SU-DHL-6 (cell line): ENCODE data around the gene INTS7.

Experiments used
- H2AFZ ChIP-seq: fragments of 200-600 bp; sonication (generic); 2 replicates; pipeline ENCODE4 v1.6.1; 2014; ENCODE audit warnings: low read depth, mild to moderate bottlenecking, moderate library complexity, mixed read lengths, antibody characterized with exemption, low read length; ENCODE audit not compliant: severe bottlenecking
- H3F3A ChIP-seq: fragments of 200-600 bp; shearing (Covaris generic); 2 replicates; pipeline ENCODE4 v1.6.0; 2016; ENCODE audit warnings: antibody characterized with exemption, mild to moderate bottlenecking; ENCODE audit not compliant: insufficient read depth
- H3K27ac ChIP-seq: fragments of 200-600 bp; sonication (generic); 2 replicates; pipeline ENCODE4 v1.5.1; 2016; ENCODE audit warnings: low read depth, mild to moderate bottlenecking, low read length, moderate library complexity, mixed read lengths
- H3K27me3 ChIP-seq: fragments of 200-600 bp; sonication (generic), shearing (Covaris generic); 2 replicates; pipeline ENCODE4 v1.6.0; 2014; ENCODE audit warnings: mild to moderate bottlenecking, low read length
- H3K36me3 ChIP-seq: fragments of 200-600 bp; sonication (generic); 2 replicates; pipeline ENCODE4 v1.6.1; 2014; ENCODE audit warnings: mild to moderate bottlenecking, low read length, mixed read lengths
- H3K4me2 ChIP-seq: fragments of 300-600, 200-600 bp; shearing (Covaris generic), sonication (generic); 2 replicates; pipeline ENCODE4 v1.6.0; 2014; ENCODE audit warnings: low read length, low read depth, mild to moderate bottlenecking; ENCODE audit not compliant: poor library complexity, severe bottlenecking
- H3K4me3 ChIP-seq: fragments of 200-600 bp; sonication (generic); 2 replicates; pipeline ENCODE4 v1.5.1; 2014; ENCODE audit warnings: antibody characterized with exemption, low read length, mild to moderate bottlenecking, mixed read lengths; ENCODE audit not compliant: insufficient read depth, poor library complexity, severe bottlenecking
- H3K79me2 ChIP-seq: fragments of 200-600 bp; sonication (generic); 2 replicates; pipeline ENCODE4 v1.6.1; 2014; ENCODE audit warnings: mild to moderate bottlenecking, low read length, moderate library complexity; ENCODE audit not compliant: insufficient read depth
- H3K9ac ChIP-seq: fragments of 200-600 bp; sonication (generic); 2 replicates; pipeline ENCODE4 v1.7.0; 2014; ENCODE audit warnings: mild to moderate bottlenecking, low read length
- H3K9me2 ChIP-seq: fragments of 200-600 bp; sonication (generic); replicated peaks from 2 replicates; pipeline ENCODE4 v1.6.1; 2014; ENCODE audit warnings: low read length; ENCODE audit not compliant: insufficient read depth
- H3K9me3 ChIP-seq: fragments of 200-600 bp; sonication (generic); 2 replicates; pipeline ENCODE4 v1.6.1; 2014; ENCODE audit warnings: low read length, mixed read lengths; ENCODE audit not compliant: insufficient read depth
- H4K20me1 ChIP-seq: fragments of 200-600 bp; sonication (generic); 2 replicates; pipeline ENCODE4 v1.6.1; 2014; ENCODE audit warnings: low read depth, mild to moderate bottlenecking, antibody characterized with exemption, low read length, moderate library complexity, mixed read lengths
- EZH2phosphoT487 ChIP-seq: fragments of 200-600 bp; sonication (generic), shearing (Covaris generic); conservative IDR thresholded peaks from 2 replicates; pipeline ENCODE4 v1.6.1; 2018; ENCODE audit warnings: mild to moderate bottlenecking, antibody characterized with exemption, low read length, moderate library complexity, mixed read lengths
- TF ChIP-seq, protein P1 (sequence below): fragments of 200-600 bp; sonication (generic); IDR thresholded peaks from one replicate; pipeline ENCODE4 v1.5.1; 2017; ENCODE audit warnings: antibody characterized with exemption, mild to moderate bottlenecking, low read length, moderate library complexity; ENCODE audit not compliant: insufficient read depth, poor library complexity, severe bottlenecking

The INTS7 gene

DNA sequence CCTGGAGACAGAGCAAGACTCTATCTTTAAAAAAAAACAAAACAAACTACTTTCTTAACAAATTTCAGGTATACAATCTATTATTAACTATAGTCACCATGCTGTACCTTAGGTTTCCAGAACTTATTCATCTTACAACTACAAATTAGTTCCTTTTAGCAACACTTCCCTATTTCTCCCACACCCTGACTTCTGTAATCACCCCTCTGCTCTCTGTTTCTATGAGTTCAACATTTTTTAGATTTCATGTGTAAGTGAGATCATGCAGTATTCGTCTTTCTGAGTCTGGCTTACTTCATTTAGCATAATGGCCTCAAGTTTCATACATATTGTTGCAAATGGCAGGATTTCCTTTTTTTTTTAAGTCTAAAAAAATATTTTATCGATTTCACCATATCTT is 126.9 kb downstream of the INTS7 start:
- no peak overlapping the region for H3K9ac ChIP-seq
- no peaks in the 10 kb centered on the region for H3F3A ChIP-seq
- H3K9me2 ChIP-seq = no peaks in the 10 kb centered on the region
- no peak overlapping the region for H3K27ac ChIP-seq
- no peaks in the 10 kb centered on the region for H3K79me2 ChIP-seq
- H4K20me1 ChIP-seq = no peaks in the 10 kb centered on the region
- no peaks in the 10 kb centered on the region for H3K36me3 ChIP-seq
- H3K9me3 ChIP-seq = no peaks in the 10 kb centered on the region
- no peak overlapping the region for H3K4me3 ChIP-seq
- H2AFZ ChIP-seq = no peak overlapping the region
- H3K27me3 ChIP-seq = no peaks in the 10 kb centered on the region; the same call in 1 of the 2 replicates
- no peak for TF ChIP-seq EZH2phosphoT487
- TF ChIP-seq, protein P1, sequence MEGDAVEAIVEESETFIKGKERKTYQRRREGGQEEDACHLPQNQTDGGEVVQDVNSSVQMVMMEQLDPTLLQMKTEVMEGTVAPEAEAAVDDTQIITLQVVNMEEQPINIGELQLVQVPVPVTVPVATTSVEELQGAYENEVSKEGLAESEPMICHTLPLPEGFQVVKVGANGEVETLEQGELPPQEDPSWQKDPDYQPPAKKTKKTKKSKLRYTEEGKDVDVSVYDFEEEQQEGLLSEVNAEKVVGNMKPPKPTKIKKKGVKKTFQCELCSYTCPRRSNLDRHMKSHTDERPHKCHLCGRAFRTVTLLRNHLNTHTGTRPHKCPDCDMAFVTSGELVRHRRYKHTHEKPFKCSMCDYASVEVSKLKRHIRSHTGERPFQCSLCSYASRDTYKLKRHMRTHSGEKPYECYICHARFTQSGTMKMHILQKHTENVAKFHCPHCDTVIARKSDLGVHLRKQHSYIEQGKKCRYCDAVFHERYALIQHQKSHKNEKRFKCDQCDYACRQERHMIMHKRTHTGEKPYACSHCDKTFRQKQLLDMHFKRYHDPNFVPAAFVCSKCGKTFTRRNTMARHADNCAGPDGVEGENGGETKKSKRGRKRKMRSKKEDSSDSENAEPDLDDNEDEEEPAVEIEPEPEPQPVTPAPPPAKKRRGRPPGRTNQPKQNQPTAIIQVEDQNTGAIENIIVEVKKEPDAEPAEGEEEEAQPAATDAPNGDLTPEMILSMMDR = no peak
- H3K4me2 ChIP-seq = no peak overlapping the region

DNA sequence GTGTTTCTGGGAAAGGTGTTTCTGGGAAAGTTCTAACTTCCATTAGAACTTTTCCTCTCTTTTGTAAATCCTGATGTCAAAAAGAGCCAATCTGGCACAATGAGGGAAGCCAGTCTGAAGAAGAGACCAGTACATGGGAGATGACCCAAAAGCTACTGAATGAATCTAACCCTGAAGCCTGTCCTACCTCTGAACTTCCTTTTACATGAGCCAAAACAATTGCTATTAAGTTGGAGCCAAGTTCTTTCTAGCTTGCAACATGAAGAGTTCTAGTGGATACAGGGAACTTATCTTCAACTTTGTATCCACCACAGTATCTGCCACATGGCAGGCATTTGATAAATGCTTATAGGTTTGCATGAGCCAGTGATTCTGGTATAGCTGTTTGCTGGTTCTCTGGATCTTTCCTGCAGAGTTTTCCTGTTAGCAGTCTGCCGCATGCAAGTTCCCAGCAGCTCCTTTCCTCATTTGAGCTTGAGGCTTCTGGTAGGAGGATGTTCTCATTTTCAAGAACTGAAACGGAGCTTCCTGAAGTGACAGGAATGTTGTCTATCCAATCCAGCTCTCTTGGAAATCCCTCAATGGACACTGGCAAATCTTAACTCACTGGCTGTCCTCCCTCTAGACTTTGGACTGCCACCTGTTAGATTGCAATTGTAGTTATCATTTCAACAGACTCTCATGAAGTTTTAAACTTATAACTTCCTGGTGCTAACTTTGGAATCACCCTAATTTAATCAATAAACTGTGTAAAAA is 131.7 kb downstream of the INTS7 start:
- Histone ChIP-seq H2AFZ (no peak overlapping the region), H3K4me3 (no peak overlapping the region)

DNA sequence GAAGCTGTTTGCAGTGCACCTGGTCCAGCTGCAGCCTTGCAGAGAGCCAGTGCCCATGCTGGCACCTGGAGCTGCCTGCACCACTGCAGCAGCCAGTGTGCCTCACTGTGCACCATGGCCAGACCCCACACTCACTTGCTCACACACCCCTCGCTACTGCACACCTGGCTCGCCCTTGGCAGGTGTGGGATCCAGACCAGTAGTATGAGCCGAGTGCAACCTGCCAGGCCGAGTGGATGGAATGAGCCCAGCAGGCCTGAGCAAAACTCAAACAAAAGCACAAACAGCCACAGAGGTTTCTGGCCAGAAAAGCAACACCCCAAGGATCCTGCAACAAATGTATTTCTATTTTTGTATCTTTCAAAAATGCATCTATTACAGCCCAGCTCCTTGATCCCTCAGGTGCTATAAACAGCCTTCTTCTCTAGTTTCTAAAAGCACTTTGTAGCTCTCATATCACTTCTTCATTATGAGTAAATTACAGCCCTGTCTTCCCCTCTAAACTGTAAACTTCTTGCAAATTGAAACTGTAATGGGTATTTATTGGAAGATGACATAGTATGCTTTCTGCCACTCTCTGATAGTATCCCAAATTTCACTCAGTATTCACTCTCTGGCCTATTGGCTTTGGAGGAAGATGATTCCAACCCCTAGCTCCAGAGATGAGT is 132.6 kb downstream of the INTS7 start:
- Histone ChIP-seq H3K36me3 (no peaks in the 10 kb centered on the region), H3K9ac (no peak overlapping the region), H3F3A (no peaks in the 10 kb centered on the region), H3K4me2 (no peak overlapping the region), H3K4me3 (no peak overlapping the region), H3K9me3 (no peaks in the 10 kb centered on the region), H3K27me3 (no peaks in the 10 kb centered on the region; the same call in 1 of the 2 replicates), H3K79me2 (no peaks in the 10 kb centered on the region), H3K27ac (no peak overlapping the region), H2AFZ (no peak overlapping the region), H4K20me1 (no peaks in the 10 kb centered on the region), H3K9me2 (no peaks in the 10 kb centered on the region)
- TF ChIP-seq, protein P1 = no peak
- no peak for TF ChIP-seq EZH2phosphoT487

More for the DNA sequence above, 131.7 kb downstream of the INTS7 start:
- Histone ChIP-seq H3K27ac (no peak overlapping the region), H3F3A (no peaks in the 10 kb centered on the region), H3K4me2 (no peak overlapping the region), H3K9me2 (no peaks in the 10 kb centered on the region), H3K9me3 (no peaks in the 10 kb centered on the region), H3K27me3 (no peaks in the 10 kb centered on the region; the same call in 1 of the 2 replicates), H3K79me2 (no peaks in the 10 kb centered on the region), H3K9ac (no peak overlapping the region), H3K36me3 (no peaks in the 10 kb centered on the region), H4K20me1 (no peaks in the 10 kb centered on the region)
- no peak for TF ChIP-seq EZH2phosphoT487
- TF ChIP-seq, protein P1 = no peak
